Thyroid gland (tissue), 4 donors: Measurements from ENCODE around the gene SRD5A3. TPM values are rescaled to one million over a fixed set of nuclear protein-coding genes. Genes with fewer than 3 reads are reported as not detected.
A peak's percentile ranks its signal among the peaks of the same experiment; 100 is the strongest.
"Not testable (repeated sequence)": the region's sequence is repeated elsewhere in the genome, so short reads cannot be mapped to it uniquely, and the experiment has no call there.

Experiments used
- DNase-seq, 2 donors: peaks; one replicate each; pipeline ENCODE4 v3.0.0-alpha.2; 2019
- H3K27ac ChIP-seq, 3 donors: fragments of 200-600 bp; sonication (generic); 1 replicate in 2 of 3; 2 replicates in 1 of 3; pipeline ENCODE4 v1.5.1; 2016 to 2019; ENCODE audit warnings: mild to moderate bottlenecking in 1 of 3, moderate library complexity in 1 of 3
- H3K27me3 ChIP-seq: fragments of 200-600 bp; sonication (generic); one replicate; pipeline ENCODE4 v1.5.1; 2019
- H3K36me3 ChIP-seq, 2 donors: fragments of 200-600 bp; sonication (generic); one replicate each; pipeline ENCODE4 v1.5.1; 2016 to 2019
- H3K4me1 ChIP-seq, 2 donors: fragments of 200-600 bp; sonication (generic); one replicate each; pipeline ENCODE4 v1.5.1; 2017 to 2019
- H3K4me3 ChIP-seq, 3 donors: fragments of 200-600 bp; sonication (generic); replicated peaks in 1 of 3; 1 replicate in 2 of 3; 2 replicates in 1 of 3; pipeline ENCODE4 v1.5.1; 2016; ENCODE audit warnings: mild to moderate bottlenecking in 1 of 3
- H3K9me3 ChIP-seq: fragments of 200-600 bp; sonication (generic); one replicate; pipeline ENCODE4 v1.5.1; 2017
- POLR2A ChIP-seq, 2 donors: fragments of 450-650 bp; IDR thresholded peaks; one replicate each; pipeline ENCODE4 v1.6.1; 2017; ENCODE audit warnings: antibody characterized with exemption in 2 of 2, mild to moderate bottlenecking in 2 of 2, moderate library complexity in 1 of 2
- WGBS, 2 donors: methylation state at CpG; one replicate each; pipeline ENCODE4 v1.1.5; 2017; 5-methylcytosine and 5-hydroxymethylcytosine counted together
- intact Hi-C: fragments of 100-400 bp; cut with DNase I; formaldehyde crosslinking; loops from one replicate; pipeline ENCODE4 v1.15.1; 2023
- total RNA-seq, 4 donors: library from RNA; depleted of rRNA; stranded (reverse); fragments of >200 nt; gene quantifications; one replicate each; pipeline ENCODE4 v1.2.3, GENCODE V29; 2016
- TF ChIP-seq, protein P1 (sequence below), 6 experiments: fragments of 200-600 bp in 3 of 6; fragments of 450-650 bp in 3 of 6; sonication (generic) in 3 of 6; IDR thresholded peaks; one replicate each; pipeline ENCODE4 v1.5.1; 2016 to 2019; ENCODE audit warnings: antibody characterized with exemption in 6 of 6, mild to moderate bottlenecking in 2 of 6, inconsistent platforms in 1 of 6, moderate library complexity in 1 of 6

Gene SRD5A3
- total RNA-seq, 4 donors from 2014 or later: 2.7 to 12.0 (median 7.0) TPM

DNA sequence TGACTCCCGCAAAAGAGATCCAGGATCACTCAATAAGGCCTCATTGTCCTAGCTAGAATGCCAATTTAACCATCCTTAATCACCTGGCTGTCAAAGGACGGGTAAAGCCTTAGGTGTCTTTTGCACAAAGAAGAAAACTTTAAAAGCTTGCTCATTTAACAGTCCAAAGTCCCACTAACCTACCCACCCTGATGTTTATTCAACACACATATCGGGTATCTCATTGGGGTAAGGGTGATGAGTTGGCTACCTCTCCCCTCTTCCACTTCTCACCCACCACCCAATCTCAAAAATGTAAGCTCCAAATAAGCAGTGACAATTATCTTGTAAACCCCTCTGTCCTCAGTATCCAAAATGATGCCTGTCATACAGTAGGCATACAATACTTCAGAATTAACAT, 988 bp upstream of the SRD5A3 start:
- Histone ChIP-seq H3K27me3 (no peaks in the 10 kb centered on the region), H3K36me3 (no peaks in the 10 kb centered on the region), H3K27ac (no peak overlapping the region), H3K9me3 (no peaks in the 10 kb centered on the region), H3K4me1 (peaks cover 0 to 7% of the 10 kb centered on the region in 2 donors), H3K4me3 (no peak overlapping the region)
- 93 to 94% methylated on average over 3 of the region's 3 CpGs for WGBS, 2 donors
- DNase-seq: no peak
- no peak for TF ChIP-seq POLR2A (IDR thresholded peaks at IDR 0.05)
- TF ChIP-seq, protein P1, sequence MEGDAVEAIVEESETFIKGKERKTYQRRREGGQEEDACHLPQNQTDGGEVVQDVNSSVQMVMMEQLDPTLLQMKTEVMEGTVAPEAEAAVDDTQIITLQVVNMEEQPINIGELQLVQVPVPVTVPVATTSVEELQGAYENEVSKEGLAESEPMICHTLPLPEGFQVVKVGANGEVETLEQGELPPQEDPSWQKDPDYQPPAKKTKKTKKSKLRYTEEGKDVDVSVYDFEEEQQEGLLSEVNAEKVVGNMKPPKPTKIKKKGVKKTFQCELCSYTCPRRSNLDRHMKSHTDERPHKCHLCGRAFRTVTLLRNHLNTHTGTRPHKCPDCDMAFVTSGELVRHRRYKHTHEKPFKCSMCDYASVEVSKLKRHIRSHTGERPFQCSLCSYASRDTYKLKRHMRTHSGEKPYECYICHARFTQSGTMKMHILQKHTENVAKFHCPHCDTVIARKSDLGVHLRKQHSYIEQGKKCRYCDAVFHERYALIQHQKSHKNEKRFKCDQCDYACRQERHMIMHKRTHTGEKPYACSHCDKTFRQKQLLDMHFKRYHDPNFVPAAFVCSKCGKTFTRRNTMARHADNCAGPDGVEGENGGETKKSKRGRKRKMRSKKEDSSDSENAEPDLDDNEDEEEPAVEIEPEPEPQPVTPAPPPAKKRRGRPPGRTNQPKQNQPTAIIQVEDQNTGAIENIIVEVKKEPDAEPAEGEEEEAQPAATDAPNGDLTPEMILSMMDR (IDR thresholded peaks at IDR 0.05): no peak
- intact Hi-C loops: loop anchor here (5.0 to 10.0 kb wide), 3 partner anchors 47 to 522 kb away; no protein-coding TSS in a partner anchor

DNA sequence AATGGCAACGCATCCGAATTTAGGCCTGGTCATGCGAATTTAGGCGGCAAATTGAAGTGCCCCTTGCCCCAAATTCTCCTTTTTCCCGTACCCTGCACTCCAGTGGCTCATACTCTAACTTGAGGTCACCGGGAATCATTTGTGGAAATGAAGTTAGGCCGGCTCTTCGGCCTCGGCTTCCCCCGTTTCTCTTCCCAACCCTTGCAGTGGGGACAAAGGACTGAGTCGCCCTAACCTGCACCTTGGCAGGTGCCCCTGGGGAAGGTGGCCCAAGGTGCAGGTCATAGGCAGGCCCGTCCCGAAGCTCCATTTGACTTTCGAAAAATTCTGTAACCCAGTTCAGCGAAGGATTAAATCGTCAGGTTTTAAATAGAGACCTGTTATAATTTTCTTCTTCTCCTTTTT, 811 bp downstream of the SRD5A3 start:
- Histone ChIP-seq H3K36me3 (no peaks in the 10 kb centered on the region), H3K27ac (peak overlapping the region; percentile 92 to 96 (median 95)), H3K9me3 (no peaks in the 10 kb centered on the region), H3K4me1 (peaks cover 0 to 7% of the 10 kb centered on the region in 2 donors), H3K27me3 (no peaks in the 10 kb centered on the region), H3K4me3 (peak overlapping the region in 2 of 3 donors; percentile 46 to 47)
- TF ChIP-seq, protein P1 (IDR thresholded peaks at IDR 0.05): no peak
- no peak for TF ChIP-seq POLR2A (IDR thresholded peaks at IDR 0.05)
- WGBS, 2 donors: 43 to 52% methylated on average over 13 to 16 of the region's 16 CpGs
- intact Hi-C loops: loop anchor here (5.0 to 10.0 kb wide), 3 partner anchors 45 to 520 kb away; no protein-coding TSS in a partner anchor
- no peak for DNase-seq

DNA sequence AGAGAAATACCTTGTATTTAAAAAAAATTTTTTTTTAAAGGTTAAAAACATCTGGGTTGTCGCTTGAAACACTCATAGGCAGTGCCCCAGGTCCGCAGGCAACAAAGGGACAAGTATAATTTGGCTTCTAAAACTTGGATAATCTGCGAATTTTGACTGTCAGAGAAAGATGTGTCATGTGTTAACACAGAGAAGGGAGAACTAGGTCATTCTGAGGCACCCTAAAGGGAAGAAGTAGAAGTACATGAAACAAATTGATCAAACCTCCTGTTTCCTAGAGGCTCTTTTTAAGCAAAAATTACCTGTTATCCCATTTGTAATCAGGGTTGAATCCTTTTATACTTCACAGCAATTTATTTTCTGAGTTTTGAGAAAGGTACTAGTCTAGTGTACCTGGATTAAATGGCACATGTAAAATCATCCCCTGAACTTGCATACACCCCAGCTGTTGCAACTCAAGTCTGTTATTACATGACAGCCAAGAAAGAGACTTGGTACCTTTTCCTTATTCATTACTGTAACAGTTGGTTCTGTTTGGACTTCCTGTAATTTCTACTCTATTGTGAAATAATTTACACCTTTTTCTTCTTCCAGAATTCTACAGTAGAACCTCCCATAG, 1.7 kb downstream of the SRD5A3 start:
- intact Hi-C loops: loop anchor here (5.0 to 10.0 kb wide), 3 partner anchors 45 to 520 kb away; no protein-coding TSS in a partner anchor
- H3K27me3 ChIP-seq: no peaks in the 10 kb centered on the region
- TF ChIP-seq, protein P1 (IDR thresholded peaks at IDR 0.05): no peak
- no peak for TF ChIP-seq POLR2A (IDR thresholded peaks at IDR 0.05)
- no peaks in the 10 kb centered on the region for H3K9me3 ChIP-seq
- no peak overlapping the region for H3K27ac ChIP-seq
- 95 to 97% methylated on average over 3 of the region's 3 CpGs for WGBS, 2 donors
- H3K4me1 ChIP-seq: peaks cover 0 to 7% of the 10 kb centered on the region in 2 donors
- no peaks in the 10 kb centered on the region for H3K36me3 ChIP-seq
- DNase-seq: no peak
- no peak overlapping the region for H3K4me3 ChIP-seq

DNA sequence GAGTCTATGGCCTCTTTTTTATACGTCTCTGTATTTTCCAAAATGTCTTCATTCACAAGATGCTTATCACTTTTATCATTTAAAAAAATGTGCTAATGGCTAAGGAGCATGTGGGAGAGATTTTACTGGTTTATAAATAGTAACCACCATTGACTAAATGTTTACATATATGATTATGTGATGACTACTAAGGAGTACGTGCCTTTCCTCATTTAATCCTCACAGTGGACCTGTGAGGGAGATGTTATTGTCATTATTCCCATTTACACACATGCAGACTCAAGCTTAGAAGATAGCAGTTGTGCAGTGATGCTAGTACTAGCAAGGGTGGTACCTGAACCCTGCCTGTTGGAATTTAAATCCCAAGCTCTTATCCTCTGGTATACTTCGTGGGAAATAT, 2.4 kb downstream of the SRD5A3 start:
- Histone ChIP-seq H3K4me1 (peaks cover 0 to 7% of the 10 kb centered on the region in 2 donors), H3K36me3 (no peaks in the 10 kb centered on the region), H3K27ac (no peak overlapping the region), H3K4me3 (no peak overlapping the region), H3K27me3 (no peaks in the 10 kb centered on the region), H3K9me3 (no peaks in the 10 kb centered on the region)
- no peak for DNase-seq
- intact Hi-C loops: loop anchor here (5.0 to 10.0 kb wide), 3 partner anchors 44 to 519 kb away; no protein-coding TSS in a partner anchor
- 87% methylated on average over 3 of the region's 3 CpGs for WGBS, 2 donors
- TF ChIP-seq, protein P1 (IDR thresholded peaks at IDR 0.05): no peak
- no peak for TF ChIP-seq POLR2A (IDR thresholded peaks at IDR 0.05)

DNA sequence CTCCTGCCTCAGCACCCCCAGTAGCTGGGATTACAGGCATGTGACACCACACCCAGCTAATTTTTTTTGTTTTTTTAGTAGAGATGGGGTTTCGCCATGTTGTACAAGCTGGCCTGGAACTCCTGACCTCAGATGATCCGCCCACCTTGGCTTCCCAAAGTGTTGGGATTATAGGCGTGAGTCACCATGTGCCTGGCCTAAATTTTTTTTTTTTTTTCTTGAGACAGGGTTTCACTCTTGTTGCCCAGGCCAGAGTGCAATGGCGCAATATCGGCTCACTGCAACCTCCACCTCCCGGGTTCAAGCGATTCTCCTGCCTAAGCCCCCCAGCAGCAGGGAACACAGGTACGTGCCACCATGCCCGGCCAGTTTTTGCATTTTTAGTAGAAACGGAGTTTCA, 4.8 kb downstream of the SRD5A3 start:
- DNase-seq, H3K27ac ChIP-seq, intact Hi-C loops, H3K4me1 ChIP-seq, H3K27me3 ChIP-seq, H3K9me3 ChIP-seq, H3K4me3 ChIP-seq, H3K36me3 ChIP-seq: not testable (repeated sequence)
- WGBS, 2 donors: 98% methylated on average over 10 of the region's 10 CpGs
